Endothelial cell of umbilical vein (primary cell): ENCODE data around the gene DACT3.

Experiments used
- EZH2 ChIP-seq: IDR thresholded peaks from 2 replicates; pipeline ENCODE4 v1.6.1; 2012; ENCODE audit warnings: borderline replicate concordance, low read depth, mild to moderate bottlenecking, moderate library complexity, low read length, inconsistent platforms; ENCODE audit not compliant: severe bottlenecking
- GATA2 ChIP-seq: IDR thresholded peaks from 2 replicates; pipeline ENCODE4 v1.7.0; 2011; ENCODE audit warnings: low read depth, mild to moderate bottlenecking, moderate library complexity, mixed read lengths, low read length; ENCODE audit not compliant: insufficient read length, insufficient read depth
- POLR2A ChIP-seq: IDR thresholded peaks from 2 replicates; pipeline ENCODE4 v1.6.1; 2012; ENCODE audit warnings: low read depth, mild to moderate bottlenecking, control low read depth, low read length
- TF ChIP-seq, protein P1 (sequence below): IDR thresholded peaks from 2 replicates; pipeline ENCODE4 v1.6.1; 2011; ENCODE audit not compliant: insufficient read depth, insufficient read length
- TF ChIP-seq, protein P2 (sequence below), 2 donors: IDR thresholded peaks; 1 replicate in 1 of 2; 2 replicates in 1 of 2; pipeline ENCODE4 v1.5.1; 2011; ENCODE audit warnings: low read length in 2 of 2, mild to moderate bottlenecking in 2 of 2, moderate library complexity in 2 of 2, control low read depth in 1 of 2, inconsistent platforms in 1 of 2, low read depth in 1 of 2; ENCODE audit not compliant: insufficient read depth in 1 of 2; ENCODE audit errors: extremely low read depth in 1 of 2

GRCh38 chr19:46633130-46633529, 27.9 kb downstream of the DACT3 start:
- TF ChIP-seq, protein P1, sequence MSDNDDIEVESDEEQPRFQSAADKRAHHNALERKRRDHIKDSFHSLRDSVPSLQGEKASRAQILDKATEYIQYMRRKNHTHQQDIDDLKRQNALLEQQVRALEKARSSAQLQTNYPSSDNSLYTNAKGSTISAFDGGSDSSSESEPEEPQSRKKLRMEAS: no peak
- TF ChIP-seq, protein P2, sequence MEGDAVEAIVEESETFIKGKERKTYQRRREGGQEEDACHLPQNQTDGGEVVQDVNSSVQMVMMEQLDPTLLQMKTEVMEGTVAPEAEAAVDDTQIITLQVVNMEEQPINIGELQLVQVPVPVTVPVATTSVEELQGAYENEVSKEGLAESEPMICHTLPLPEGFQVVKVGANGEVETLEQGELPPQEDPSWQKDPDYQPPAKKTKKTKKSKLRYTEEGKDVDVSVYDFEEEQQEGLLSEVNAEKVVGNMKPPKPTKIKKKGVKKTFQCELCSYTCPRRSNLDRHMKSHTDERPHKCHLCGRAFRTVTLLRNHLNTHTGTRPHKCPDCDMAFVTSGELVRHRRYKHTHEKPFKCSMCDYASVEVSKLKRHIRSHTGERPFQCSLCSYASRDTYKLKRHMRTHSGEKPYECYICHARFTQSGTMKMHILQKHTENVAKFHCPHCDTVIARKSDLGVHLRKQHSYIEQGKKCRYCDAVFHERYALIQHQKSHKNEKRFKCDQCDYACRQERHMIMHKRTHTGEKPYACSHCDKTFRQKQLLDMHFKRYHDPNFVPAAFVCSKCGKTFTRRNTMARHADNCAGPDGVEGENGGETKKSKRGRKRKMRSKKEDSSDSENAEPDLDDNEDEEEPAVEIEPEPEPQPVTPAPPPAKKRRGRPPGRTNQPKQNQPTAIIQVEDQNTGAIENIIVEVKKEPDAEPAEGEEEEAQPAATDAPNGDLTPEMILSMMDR (IDR thresholded peaks at IDR 0.05; ENCODE audit: extremely low read depth in 1 of 2, insufficient read depth in 1 of 2, low read depth in 1 of 2, low read length in 2 of 2): no peak
- TF ChIP-seq POLR2A: no peak
- TF ChIP-seq EZH2: no peak
- TF ChIP-seq GATA2: no peak
